Fibroblast of skin of abdomen (primary cell): ENCODE data around the gene CALM1. TPM values are rescaled to one million over a fixed set of nuclear protein-coding genes. Genes with fewer than 3 reads are reported as not detected.

ENCODE experiments used
- DNase-seq: peaks from one replicate; pipeline ENCODE4 v3.0.0-alpha.2; 2013
- polyA plus RNA-seq, 2 experiments: library from polyadenylated mRNA; unstranded; fragments of 120-200 nt; gene quantifications; one replicate each; pipeline ENCODE4 v1.2.1, GENCODE V29; 2013; ENCODE audit not compliant: insufficient read length in 2 of 2

Gene CALM1
- polyA plus RNA-seq (2013, experiment 1 of 2; ENCODE audit: insufficient read length) = 306 TPM
- 302 TPM for polyA plus RNA-seq (2013, experiment 2 of 2; ENCODE audit: insufficient read length)

DNA sequence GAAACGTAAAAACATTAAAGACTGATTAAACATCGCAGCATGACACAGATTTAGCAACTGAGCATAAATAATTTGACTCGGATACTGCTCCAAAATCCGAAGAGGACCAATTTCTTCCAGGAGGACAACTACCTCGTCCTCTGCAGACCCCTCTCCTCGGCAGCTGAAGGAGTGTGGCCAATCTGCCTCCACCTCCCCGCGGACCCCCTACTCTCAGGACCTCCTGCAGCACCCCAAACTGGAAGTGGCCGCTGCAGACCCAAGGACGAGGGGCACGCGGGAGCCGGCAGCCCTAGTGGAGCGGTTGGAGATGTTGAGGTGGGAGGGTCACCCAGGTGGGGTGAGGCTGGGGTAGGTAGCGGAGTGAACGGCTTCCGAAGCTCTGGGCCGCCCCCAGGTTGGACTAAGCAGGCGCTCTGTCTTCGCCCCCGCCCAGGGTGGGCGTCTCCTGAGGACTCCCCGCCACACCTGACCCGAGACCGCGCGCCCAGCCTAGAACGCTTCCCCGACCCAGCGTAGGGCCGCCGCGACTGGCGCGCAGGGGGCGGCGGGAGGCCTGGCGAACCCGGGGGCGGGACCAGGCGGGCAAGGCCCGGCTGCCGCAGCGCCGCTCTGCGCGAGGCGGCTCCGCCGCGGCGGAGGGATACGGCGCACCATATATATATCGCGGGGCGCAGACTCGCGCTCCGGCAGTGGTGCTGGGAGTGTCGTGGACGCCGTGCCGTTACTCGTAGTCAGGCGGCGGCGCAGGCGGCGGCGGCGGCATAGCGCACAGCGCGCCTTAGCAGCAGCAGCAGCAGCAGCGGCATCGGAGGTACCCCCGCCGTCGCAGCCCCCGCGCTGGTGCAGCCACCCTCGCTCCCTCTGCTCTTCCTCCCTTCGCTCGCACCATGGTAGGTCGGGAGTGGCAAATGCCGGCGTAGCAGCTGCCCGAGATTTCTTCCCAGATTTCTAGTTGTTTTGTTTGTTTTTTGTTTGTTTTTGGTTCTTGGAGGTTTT is at the start of gene CALM1:
TSS of gene CALM1 (plus strand) at position 689 of the 999 bp plus-strand sequence. CDS start at position 891, 202 bp downstream.
- DNase-seq = peak; percentile 96

DNA sequence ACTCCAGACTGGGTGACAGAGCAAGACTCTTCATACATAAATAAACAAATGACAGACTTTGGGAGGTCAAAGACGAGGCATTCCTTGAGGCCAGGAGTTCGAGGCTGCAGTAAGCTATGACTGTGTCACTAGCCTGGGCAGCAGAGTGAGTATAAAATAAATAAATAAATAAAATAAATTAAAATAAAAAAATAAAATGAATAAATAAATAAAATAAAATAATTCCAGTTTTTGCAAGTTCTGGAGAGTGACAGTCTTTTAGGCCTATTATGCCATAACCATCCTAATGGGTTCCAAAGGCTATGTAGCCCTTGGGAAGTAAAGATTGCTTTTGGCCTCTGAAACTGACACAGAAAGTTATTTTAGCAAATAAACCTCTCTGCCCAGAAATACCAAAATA is 48.6 kb upstream of the CALM1 start:
- DNase-seq = no peak

DNA sequence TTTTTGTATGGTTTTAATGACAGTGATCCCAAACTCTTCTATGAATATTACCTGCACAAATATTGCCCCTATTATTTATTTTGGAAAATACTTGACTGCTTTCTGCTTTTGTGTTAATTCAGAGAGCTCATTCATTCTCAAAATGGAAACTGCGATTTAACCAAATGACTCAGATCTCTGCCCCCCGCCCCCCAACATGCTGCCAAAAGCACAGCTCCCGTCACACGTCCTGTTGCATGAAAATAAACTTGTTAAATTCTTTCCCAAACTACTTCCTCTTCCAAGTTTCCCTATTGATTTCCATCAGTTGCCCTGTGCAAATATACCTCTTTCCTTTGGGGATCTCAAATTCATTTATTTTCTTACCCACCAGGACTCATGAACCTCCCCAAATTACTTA is 47.1 kb upstream of the CALM1 start:
- DNase-seq = no peak

DNA sequence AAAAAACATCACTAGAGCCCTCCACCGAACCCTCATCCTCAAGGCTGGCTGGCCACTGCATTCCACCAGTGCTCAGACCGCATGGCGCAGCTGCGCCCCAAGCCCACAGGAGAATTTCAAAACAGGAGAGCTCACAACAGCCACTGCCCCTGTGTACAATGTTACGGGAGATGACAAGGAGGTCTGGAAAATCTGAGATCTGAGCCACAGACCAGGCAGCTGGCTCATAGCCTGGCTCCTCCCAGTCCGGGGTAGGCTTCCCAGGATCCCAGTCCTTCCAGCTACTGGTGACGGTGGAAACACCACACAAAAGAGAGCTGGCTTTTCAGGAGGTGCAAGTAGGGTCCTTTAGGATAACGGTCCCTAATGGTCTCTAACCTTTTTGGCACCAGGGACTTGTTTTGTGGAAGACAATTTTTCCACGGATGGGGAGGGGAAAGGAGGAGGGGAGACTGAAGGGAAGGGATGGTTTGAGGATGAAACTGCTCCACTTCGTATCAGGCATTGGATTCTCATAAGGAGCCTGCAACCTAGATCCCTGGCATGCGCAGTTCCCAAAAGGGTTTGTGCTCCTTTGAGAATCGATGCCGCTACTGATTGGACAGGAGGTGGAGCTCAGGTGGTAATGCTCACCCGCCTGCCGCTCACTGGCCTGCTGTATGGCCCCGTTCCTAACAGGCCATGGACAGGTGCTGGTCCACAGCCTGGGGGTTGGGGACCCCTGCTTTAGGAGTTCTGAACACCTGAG is 42.1 kb upstream of the CALM1 start:
- no peak for DNase-seq

- no peak for DNase-seq
Observed at GRCh38 chr14:90355540-90356518, 41.0 kb upstream of the CALM1 start.

- no peak for DNase-seq
Observed at GRCh38 chr14:90356925-90357324, 39.9 kb upstream of the CALM1 start.

DNA sequence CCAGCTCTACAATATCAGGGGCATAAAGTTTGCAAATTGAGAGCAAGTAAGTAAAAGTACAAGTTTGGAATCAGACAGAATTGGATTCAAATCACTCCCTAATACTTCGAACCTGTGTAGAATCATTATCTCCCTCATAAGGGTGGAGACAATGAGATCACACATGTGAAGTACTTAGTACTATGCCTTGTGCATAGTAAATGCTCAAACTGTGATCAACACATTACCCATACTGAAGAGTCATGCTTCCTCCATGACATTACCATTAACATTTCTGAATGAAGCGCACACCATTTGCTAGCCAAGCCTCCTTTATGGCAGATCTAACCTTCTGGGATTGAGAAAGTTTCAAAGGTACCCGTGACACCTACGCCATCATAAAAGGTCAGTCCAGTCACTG is 38.5 kb upstream of the CALM1 start:
- DNase-seq = no peak

GRCh38 chr14:90361865-90362557 is 34.8 kb upstream of the CALM1 start:
- DNase-seq = no peak

DNA sequence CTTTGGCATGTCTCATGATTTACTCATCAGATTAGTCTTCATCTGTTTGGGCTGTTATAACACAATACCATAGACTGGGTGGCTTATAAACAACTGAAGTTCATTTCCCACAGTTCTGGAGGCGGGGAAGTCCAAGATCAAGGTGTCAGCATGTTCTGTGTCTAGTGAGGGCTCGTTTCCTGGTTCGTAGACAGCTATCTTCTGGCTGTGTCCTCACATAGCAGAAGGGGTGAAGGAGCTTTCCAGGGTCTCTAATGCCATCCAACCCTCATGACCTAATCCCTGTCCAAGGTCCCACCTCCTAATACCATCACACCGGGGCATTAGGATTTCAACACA is 34.3 kb upstream of the CALM1 start:
- DNase-seq = no peak

DNA sequence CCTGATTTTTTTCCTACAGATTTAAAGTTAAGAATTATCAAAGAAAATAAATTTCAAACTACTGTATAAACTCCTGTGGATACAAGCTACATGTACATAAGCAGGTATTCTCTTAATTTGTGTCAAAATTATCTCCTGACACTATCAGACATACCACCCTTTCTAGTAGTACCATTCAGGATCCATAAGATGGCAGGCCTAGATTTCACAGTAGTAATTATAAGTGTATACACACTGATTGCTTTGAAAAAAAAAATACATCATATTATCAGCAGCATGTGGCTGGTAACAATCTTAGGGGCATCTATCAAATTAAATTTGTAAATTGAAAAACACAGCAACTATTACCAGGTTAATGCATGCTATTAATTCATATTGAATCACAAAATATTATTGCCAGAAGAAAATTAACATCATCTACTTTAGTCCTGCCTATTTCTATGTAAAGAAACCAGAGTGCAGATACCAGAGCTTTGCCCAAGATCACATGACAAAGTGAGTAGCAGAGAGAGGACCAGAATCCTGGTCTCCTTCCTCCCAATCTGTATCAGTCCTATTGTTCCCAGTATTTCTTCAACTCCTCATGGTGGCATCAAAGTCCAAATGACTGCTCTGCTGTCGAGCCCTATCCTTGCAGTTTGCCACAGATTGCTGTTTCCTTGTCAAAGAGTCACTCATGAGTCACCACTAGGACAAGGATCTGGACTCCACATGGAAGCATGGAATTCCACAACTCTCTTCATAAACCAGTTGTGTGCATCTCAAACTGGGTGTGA is 27.7 kb upstream of the CALM1 start:
- peak; percentile 29 for DNase-seq

DNA sequence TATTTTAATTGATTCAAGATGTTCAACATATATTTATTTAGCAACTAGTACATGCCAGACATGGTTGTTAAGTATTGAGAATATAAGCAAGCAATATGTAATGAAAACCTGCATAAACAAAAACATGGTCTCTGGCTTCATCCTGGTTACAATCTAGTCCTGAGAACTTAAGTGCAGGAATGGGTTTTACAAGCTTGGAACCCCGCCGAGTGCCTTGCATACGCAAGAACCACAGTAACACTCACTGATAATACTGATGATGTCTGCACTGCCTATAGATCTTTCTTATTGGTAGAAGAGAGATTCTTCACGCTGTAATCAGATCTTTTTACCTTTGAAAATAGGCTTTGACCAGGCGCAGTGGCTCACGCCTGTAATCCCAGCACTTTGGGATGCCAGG is 22.9 kb upstream of the CALM1 start:
- DNase-seq = no peak

- DNase-seq = no peak
Observed at GRCh38 chr14:90374813-90375212, 22.0 kb upstream of the CALM1 start.

DNA sequence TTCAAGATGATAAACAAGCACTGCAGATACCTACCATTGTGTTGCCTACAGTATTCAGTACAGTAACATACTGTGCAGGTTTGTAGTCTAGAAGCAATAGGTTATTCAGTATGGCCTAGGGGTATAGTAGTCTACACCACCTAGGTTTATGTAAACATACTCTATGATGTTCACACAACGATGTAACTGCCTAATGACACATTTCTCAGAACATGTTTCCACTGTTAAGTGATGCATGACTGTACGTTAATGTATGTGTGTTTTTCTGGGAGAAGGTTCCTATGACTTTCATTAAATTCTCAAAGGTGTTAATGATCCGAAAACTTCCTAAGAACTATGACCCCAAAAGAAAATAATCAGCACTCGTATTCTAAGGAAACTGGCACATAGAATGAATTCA is 20.9 kb upstream of the CALM1 start:
- DNase-seq = no peak

DNA sequence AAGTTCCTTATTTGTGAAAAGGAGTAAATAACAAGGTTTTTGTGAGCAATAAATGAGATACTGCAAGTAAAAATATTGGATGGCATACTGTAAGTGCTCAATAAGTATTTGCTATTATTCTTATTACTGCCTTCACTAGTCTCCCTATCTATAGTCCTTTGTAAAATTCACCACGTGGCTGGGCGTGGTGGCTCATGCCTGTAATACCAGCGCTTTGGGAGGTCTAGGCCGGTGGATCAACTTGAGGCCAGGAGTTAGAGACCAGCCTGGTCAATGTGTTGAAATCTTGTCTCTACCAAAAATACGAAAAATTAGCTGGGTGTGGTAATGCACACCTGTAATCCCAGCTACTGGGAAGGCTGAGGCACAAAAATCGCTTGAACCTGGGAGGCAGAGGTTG is 18.6 kb upstream of the CALM1 start:
- no peak for DNase-seq

DNA sequence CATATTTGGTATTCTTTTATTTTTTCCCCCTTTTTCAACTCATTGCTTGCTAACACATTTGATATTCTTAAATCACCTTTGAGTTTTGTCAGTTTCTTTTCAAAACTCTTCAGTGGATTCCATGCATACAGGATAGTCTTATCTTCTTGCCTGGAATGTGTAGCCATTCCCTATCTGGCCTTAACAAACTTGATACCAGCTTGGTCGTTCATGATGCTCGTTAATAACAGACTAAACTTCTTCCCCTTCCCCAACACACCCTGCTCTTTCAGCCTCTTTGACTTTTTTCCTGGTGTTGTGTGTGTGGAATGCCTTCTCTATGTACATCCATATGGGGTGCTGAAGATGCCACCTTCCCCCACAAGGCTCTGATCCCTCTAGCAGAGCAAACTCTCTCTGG is 17.7 kb upstream of the CALM1 start:
- DNase-seq = no peak

DNA sequence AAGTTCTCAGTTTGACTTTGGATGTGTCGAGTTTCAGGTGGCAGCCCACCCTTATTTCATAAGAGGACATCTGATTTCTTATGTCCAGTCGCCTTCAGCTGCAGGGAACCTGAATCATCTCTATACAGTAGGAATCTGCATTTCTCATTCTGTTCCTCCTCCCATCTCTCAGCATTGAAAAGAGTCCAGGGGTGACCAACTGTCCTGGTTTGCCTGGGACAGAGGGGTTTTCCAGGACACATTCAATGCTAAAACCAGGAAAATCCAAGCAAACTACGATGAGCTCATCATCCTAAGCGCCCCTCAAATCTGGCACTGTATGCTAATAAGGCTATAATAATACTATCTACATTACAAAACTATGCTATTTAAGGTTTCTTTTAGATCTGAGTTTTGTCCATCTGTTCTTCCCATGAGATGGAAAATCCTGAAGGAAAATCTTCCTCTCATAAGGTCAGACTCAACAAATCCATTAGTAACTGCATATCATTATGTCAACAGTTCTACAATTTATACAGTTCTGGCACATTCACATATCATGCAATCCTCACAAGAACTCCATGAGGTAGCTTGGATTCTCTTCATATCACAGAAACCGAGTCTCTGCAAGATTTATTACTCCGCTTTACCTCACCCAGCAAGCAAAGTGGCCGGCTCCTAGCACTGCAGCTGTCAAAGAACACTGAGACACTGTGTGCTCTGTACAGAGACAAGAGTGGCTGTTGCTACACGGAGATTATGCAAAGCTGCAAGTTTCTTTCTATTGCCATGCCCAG is 15.6 kb upstream of the CALM1 start:
- DNase-seq = peak; percentile 87

DNA sequence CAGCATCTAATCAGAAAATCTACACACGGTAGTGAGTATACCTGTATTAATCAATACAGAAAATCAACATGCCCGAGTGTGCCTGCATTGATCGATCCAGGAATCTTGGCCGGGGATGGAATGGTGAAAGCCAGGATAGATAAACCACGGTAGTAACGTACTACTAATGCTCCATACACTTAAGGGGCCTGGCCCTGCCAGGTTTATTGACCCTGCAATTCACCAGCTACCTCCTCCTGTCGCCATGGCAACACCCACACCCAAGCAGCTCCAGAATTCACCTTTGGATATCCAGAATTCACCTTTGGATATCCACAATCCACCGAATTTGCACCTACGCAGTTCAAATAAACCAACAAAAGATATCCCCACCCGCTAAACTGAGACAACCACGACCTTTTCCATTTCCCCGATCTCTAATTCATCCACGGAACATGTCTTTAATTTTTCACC is 14.8 kb upstream of the CALM1 start:
- no peak for DNase-seq

GRCh38 chr14:90382491-90383125 is 14.2 kb upstream of the CALM1 start:
- peak; percentile 83 for DNase-seq

- peak; percentile 100 for DNase-seq
Observed at GRCh38 chr14:90383126-90383730, 13.6 kb upstream of the CALM1 start.
